OCI-LY1 (cell line): ENCODE measurements around the gene SPATA32.

ENCODE experiments used
- H2AFZ ChIP-seq: fragments of 200-600 bp; sonication (generic), shearing (Covaris generic); 2 replicates; pipeline ENCODE4 v1.6.0; 2014; ENCODE audit warnings: antibody characterized with exemption, mild to moderate bottlenecking, low read length
- H3F3A ChIP-seq: fragments of 200-600 bp; sonication (generic), shearing (Covaris generic); 2 replicates; pipeline ENCODE4 v1.6.0; 2014; ENCODE audit warnings: mild to moderate bottlenecking, antibody characterized with exemption, low read length, moderate library complexity; ENCODE audit not compliant: insufficient read depth
- H3K27ac ChIP-seq: fragments of 200-600 bp; sonication (generic); 2 replicates; pipeline ENCODE4 v1.5.1; 2014; ENCODE audit warnings: low read length, mixed run types, mild to moderate bottlenecking, low read depth; ENCODE audit not compliant: poor library complexity, severe bottlenecking
- H3K27me3 ChIP-seq: fragments of 200-600 bp; sonication (generic); 2 replicates; pipeline ENCODE4 v1.6.0; 2014; ENCODE audit warnings: antibody characterized with exemption, mild to moderate bottlenecking, low read length, moderate library complexity; ENCODE audit not compliant: insufficient read depth
- H3K36me3 ChIP-seq: fragments of 200-600 bp; sonication (generic); 2 replicates; pipeline ENCODE4 v1.6.1; 2014; ENCODE audit warnings: mild to moderate bottlenecking, antibody characterized with exemption, low read length, moderate library complexity, mixed read lengths; ENCODE audit not compliant: insufficient read depth
- H3K4me1 ChIP-seq: fragments of 200-600 bp; sonication (generic); 2 replicates; pipeline ENCODE4 v1.5.1; 2014; ENCODE audit warnings: mild to moderate bottlenecking, low read length, moderate library complexity; ENCODE audit not compliant: insufficient read depth, severe bottlenecking
- H3K4me2 ChIP-seq: fragments of 200-600 bp; sonication (generic), shearing (Covaris generic); 2 replicates; pipeline ENCODE4 v1.6.1; 2014; ENCODE audit warnings: low read length
- H3K4me3 ChIP-seq: fragments of 200-600 bp; sonication (generic); 2 replicates; pipeline ENCODE4 v1.5.1; 2014; ENCODE audit warnings: low read length, low read depth, mild to moderate bottlenecking, mixed read lengths; ENCODE audit not compliant: poor library complexity, severe bottlenecking
- H3K79me2 ChIP-seq: fragments of 200-600 bp; shearing (Covaris generic); 2 replicates; pipeline ENCODE4 v1.6.1; 2016; ENCODE audit warnings: mixed run types, low read length, mixed read lengths; ENCODE audit not compliant: insufficient read depth
- H3K9ac ChIP-seq: fragments of 200-600 bp; sonication (generic), shearing (Covaris generic); 2 replicates; pipeline ENCODE4 v1.6.1; 2014; ENCODE audit warnings: mild to moderate bottlenecking, low read length, mixed read lengths
- H3K9me2 ChIP-seq: fragments of 200-600 bp; sonication (generic), shearing (Covaris generic); 2 replicates; pipeline ENCODE4 v1.6.1; 2014; ENCODE audit warnings: low read depth, mild to moderate bottlenecking, low read length, mixed read lengths
- H3K9me3 ChIP-seq: fragments of 200-600 bp; shearing (Covaris generic); 2 replicates; pipeline ENCODE4 v1.6.1; 2014; ENCODE audit warnings: low read length, mixed read lengths
- H4K20me1 ChIP-seq: fragments of 200-600 bp; sonication (generic), shearing (Covaris generic); 2 replicates; pipeline ENCODE4 v1.6.0; 2016; ENCODE audit warnings: mild to moderate bottlenecking, low read length; ENCODE audit not compliant: insufficient read depth
- EZH2 ChIP-seq: fragments of 200-600 bp; sonication (generic), shearing (Covaris generic); IDR thresholded peaks from 2 replicates; pipeline ENCODE4 v1.8.0; 2017; ENCODE audit warnings: borderline replicate concordance, mixed run types, mild to moderate bottlenecking, antibody characterized with exemption, low read length, moderate library complexity, mixed read lengths
- TF ChIP-seq, protein P1 (sequence below): fragments of 200-600 bp; sonication (generic), shearing (Covaris generic); IDR thresholded peaks from 2 replicates; pipeline ENCODE4 v1.5.1; 2017; ENCODE audit warnings: mild to moderate bottlenecking, antibody characterized with exemption, low read length, moderate library complexity, mixed read lengths

The SPATA32 gene

DNA sequence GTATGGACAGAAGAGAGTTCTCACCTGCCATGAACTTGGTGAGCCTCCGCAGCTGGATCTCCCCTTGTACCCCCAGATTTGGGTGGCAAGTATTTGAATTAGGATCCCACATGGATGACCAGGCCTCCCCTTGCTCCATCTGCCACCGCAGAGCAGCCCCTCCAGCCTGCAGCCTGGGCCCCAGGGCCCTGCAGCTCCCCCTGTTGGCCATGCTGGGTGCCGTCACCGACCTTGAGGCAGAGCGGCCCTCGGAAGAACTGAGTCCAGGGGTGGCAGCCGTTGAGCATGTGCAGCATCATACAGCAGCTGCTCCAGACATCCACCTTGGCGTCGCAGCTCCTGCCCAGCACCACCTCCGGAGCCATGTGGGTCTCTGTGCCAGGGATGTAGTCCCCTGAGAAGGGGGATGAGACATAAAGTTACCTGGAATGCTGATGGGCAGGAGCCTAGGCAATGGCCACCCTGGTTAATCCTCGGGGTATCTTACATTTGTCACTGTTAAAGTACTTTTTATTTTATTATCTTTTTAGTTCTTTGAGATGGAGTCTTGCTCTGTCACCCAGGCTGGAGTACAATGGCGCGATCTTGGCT is 9.0 kb upstream of the SPATA32 start:
- H3K9ac ChIP-seq, result no peak overlapping the region
- H3K27me3 ChIP-seq, result no peaks in the 10 kb centered on the region
- no peaks in the 10 kb centered on the region for H3F3A ChIP-seq
- H4K20me1 ChIP-seq, result no peaks in the 10 kb centered on the region
- no peak overlapping the region for H2AFZ ChIP-seq
- H3K79me2 ChIP-seq, result no peaks in the 10 kb centered on the region
- TF ChIP-seq EZH2, result no peak
- TF ChIP-seq, protein P1, sequence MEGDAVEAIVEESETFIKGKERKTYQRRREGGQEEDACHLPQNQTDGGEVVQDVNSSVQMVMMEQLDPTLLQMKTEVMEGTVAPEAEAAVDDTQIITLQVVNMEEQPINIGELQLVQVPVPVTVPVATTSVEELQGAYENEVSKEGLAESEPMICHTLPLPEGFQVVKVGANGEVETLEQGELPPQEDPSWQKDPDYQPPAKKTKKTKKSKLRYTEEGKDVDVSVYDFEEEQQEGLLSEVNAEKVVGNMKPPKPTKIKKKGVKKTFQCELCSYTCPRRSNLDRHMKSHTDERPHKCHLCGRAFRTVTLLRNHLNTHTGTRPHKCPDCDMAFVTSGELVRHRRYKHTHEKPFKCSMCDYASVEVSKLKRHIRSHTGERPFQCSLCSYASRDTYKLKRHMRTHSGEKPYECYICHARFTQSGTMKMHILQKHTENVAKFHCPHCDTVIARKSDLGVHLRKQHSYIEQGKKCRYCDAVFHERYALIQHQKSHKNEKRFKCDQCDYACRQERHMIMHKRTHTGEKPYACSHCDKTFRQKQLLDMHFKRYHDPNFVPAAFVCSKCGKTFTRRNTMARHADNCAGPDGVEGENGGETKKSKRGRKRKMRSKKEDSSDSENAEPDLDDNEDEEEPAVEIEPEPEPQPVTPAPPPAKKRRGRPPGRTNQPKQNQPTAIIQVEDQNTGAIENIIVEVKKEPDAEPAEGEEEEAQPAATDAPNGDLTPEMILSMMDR, result peak; percentile 94
- H3K4me2 ChIP-seq, result no peak overlapping the region
- no peaks in the 10 kb centered on the region for H3K9me3 ChIP-seq
- no peak overlapping the region for H3K4me3 ChIP-seq
- peaks cover 34% of the 10 kb centered on the region; the same call in 1 of the 2 replicates for H3K36me3 ChIP-seq
- no peaks in the 10 kb centered on the region for H3K4me1 ChIP-seq
- H3K27ac ChIP-seq, result no peak overlapping the region
- no peaks in the 10 kb centered on the region for H3K9me2 ChIP-seq

DNA sequence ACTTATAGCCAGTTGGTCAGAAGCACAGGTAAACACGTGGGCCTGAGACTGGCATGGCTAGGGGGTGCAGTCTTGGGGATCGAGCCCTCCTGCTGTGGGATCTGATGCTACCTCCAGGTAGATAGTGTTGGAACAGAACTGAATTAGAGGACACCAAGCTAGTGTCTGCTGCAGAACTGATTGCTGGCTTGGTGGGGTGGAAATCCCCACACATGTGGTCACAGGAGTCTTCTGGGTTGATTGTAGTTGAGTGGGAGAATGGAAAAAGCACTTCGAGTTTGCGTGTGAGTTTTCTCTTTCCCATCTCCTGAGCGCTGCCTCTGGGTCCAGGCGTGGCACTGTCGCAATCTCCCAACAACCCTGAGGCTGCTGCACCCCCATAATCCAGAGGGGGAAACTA is 8.0 kb upstream of the SPATA32 start:
- Histone ChIP-seq H3K79me2 (no peaks in the 10 kb centered on the region), H3F3A (no peaks in the 10 kb centered on the region), H3K4me3 (no peak overlapping the region), H4K20me1 (no peaks in the 10 kb centered on the region), H2AFZ (no peak overlapping the region), H3K27ac (no peak overlapping the region), H3K9me2 (no peaks in the 10 kb centered on the region), H3K36me3 (peaks cover 34% of the 10 kb centered on the region; the same call in 1 of the 2 replicates), H3K4me1 (no peaks in the 10 kb centered on the region), H3K27me3 (no peaks in the 10 kb centered on the region), H3K9me3 (no peaks in the 10 kb centered on the region), H3K4me2 (no peak overlapping the region), H3K9ac (no peak overlapping the region)
- TF ChIP-seq, protein P1, result no peak
- no peak for TF ChIP-seq EZH2

DNA sequence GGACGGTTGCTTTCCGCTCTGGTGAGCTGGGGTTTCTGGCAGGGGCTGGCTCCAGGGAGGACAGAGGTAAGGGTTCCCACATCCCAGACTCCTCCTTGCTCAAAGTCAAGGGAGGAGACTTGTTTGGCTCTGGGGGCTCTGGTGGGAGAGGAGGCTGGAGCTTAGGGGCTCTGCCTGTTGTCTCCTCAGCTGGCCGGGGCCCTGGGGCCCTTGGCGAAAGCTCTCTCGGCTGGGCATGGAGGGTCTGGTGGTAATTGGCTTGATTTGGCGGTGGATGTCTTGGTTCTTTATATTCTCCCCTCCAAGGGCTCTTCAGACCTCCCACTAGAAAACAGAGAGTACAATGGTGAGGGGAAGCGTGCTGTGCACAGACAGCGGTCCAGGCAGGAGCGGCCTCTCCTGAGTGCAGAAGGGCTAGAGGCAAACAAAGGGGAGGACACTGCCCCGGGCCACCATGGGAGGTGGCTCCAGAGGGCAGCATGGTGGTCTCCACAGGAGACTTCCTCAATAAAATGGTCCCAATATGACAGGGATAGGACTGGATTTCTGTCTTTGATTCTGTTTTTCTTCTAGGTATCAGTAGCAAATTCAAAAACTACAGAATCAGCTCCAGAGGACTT is 5.7 kb upstream of the SPATA32 start:
- Histone ChIP-seq H4K20me1 (no peaks in the 10 kb centered on the region), H3K9ac (no peak overlapping the region), H3F3A (no peaks in the 10 kb centered on the region), H2AFZ (no peak overlapping the region), H3K4me3 (no peak overlapping the region), H3K9me3 (no peaks in the 10 kb centered on the region), H3K79me2 (no peaks in the 10 kb centered on the region), H3K4me1 (peaks cover 3% of the 10 kb centered on the region), H3K4me2 (no peak overlapping the region), H3K27ac (no peak overlapping the region), H3K9me2 (no peaks in the 10 kb centered on the region), H3K36me3 (peaks cover 32% of the 10 kb centered on the region), H3K27me3 (no peaks in the 10 kb centered on the region)
- no peak for TF ChIP-seq EZH2
- TF ChIP-seq, protein P1, result no peak
